SH-SY5Y (cell line): Measurements from ENCODE around the gene PCED1B.

Source experiments
- GATA2 ChIP-seq: IDR thresholded peaks from 2 replicates; pipeline ENCODE4 v1.6.1; 2011; ENCODE audit warnings: mild to moderate bottlenecking, low read depth, low read length
- GATA3 ChIP-seq: IDR thresholded peaks from 2 replicates; pipeline ENCODE4 v1.6.1; 2011; ENCODE audit warnings: low read depth, mild to moderate bottlenecking, low read length, moderate library complexity

DNA sequence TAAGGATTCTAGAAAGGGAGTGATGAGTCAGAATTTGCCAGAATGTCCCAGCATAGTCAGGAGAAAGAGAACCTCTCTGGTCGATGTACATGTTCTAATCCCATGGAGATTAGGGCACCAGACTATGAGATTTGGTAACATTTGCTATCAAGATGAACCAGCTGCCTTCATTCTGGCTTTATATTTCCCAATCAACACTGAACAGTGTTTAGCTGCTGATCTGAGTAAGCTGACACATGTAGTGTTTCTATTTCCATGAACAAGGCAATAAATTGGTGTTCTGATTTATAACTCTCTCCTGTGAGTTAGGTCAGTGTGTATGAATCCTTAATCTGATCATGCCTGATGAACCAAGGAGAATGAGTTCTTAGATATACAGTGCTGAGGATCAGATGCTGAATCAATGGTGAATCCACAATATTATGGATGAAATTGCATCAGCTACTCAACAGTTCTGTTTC is 158.4 kb downstream of the PCED1B start:
- no peak for TF ChIP-seq GATA3
- no peak for TF ChIP-seq GATA2
